ENCODE data around the gene FOXP1. TPM values are rescaled to one million over a fixed set of nuclear protein-coding genes. Genes with fewer than 3 reads are reported as not detected.

FOXP1 gene
- total and polyA plus RNA-seq, 2 of the 13 experiments (the other 11 are each of a cell fraction or from before 2014, with no cell fraction given): 40.4 to 59.0 TPM

GRCh38 chr3:71208211-71209095, 375.1 kb downstream of the FOXP1 start (continued):
- no peak for TF ChIP-seq EZH2 (conservative IDR thresholded peaks at IDR 0.05; ENCODE audit: low read depth, low read length)
- no peak for TF ChIP-seq ETV6 (CRISPR knock-in tag; conservative IDR thresholded peaks at IDR 0.05)
- peak; percentile 79 for TF ChIP-seq ZNF564 (CRISPR knock-in tag; IDR thresholded peaks at IDR 0.05)
- no peak for TF ChIP-seq ZMAT5 (CRISPR knock-in tag; IDR thresholded peaks at IDR 0.05; ENCODE audit: borderline replicate concordance, low read depth)
- TF ChIP-seq RBFOX2 (IDR thresholded peaks at IDR 0.05; ENCODE audit: low read depth, low read length): no peak; the same call in 1 of the 2 replicates
- 0 out of 2 replicates have a peak, but pooled peaks have one; percentile 56 for TF ChIP-seq ATF7-NPFF (CRISPR knock-in tag; IDR thresholded peaks at IDR 0.05; ENCODE audit: low read depth)
- TF ChIP-seq NPAS2 (CRISPR knock-in tag; IDR thresholded peaks at IDR 0.05; ENCODE audit: borderline replicate concordance): no peak
- no peak for TF ChIP-seq RAD51 (IDR thresholded peaks at IDR 0.05; ENCODE audit: borderline replicate concordance)
- peak; percentile 83 for TF ChIP-seq SIX4 (CRISPR knock-in tag; IDR thresholded peaks at IDR 0.05)
- TF ChIP-seq ZNF468 (CRISPR knock-in tag; IDR thresholded peaks at IDR 0.05): no peak
- no peak for TF ChIP-seq GMEB1 (CRISPR knock-in tag; IDR thresholded peaks at IDR 0.05; ENCODE audit: borderline replicate concordance)
- TF ChIP-seq ZNF136 (CRISPR knock-in tag; IDR thresholded peaks at IDR 0.05; ENCODE audit: low read depth): no peak
- peak; percentile 88 for TF ChIP-seq ZSCAN30 (CRISPR knock-in tag; IDR thresholded peaks at IDR 0.05)
- no peak for TF ChIP-seq ZNF83 (CRISPR knock-in tag; IDR thresholded peaks at IDR 0.05; ENCODE audit: borderline replicate concordance)
- TF ChIP-seq CEBPG (CRISPR knock-in tag; IDR thresholded peaks at IDR 0.05): peak; percentile 67
- no peak for TF ChIP-seq ZSCAN20 (CRISPR knock-in tag; IDR thresholded peaks at IDR 0.05; ENCODE audit: borderline replicate concordance)
- no peak; the same call in 1 of the 2 replicates for TF ChIP-seq ZNF333 (CRISPR knock-in tag; IDR thresholded peaks at IDR 0.05; ENCODE audit: borderline replicate concordance)
- no peak for TF ChIP-seq NFIB (CRISPR knock-in tag; IDR thresholded peaks at IDR 0.05; ENCODE audit: borderline replicate concordance)
- no peak for TF ChIP-seq ZNF619 (CRISPR knock-in tag; IDR thresholded peaks at IDR 0.05)
- peak; percentile 85 for TF ChIP-seq ZNF362 (CRISPR knock-in tag; IDR thresholded peaks at IDR 0.05; ENCODE audit: borderline replicate concordance)
- TF ChIP-seq ARID2 (CRISPR knock-in tag; IDR thresholded peaks at IDR 0.05; ENCODE audit: borderline replicate concordance): peak; percentile 88; the same call in 1 of the 2 replicates
- TF ChIP-seq NFKBIZ (CRISPR knock-in tag; IDR thresholded peaks at IDR 0.05): no peak; the same call in 1 of the 2 replicates
- peak; percentile 79; the same call in 1 of the 2 replicates for TF ChIP-seq HOXA9 (CRISPR knock-in tag; IDR thresholded peaks at IDR 0.05; ENCODE audit: borderline replicate concordance)
- peak; percentile 89 to 90; a peak in 3 of 4 replicates for TF ChIP-seq EP300 (IDR thresholded peaks at IDR 0.05; ENCODE audit: low read depth in 2 of 2, low read length in 2 of 2)
- peak; percentile 94 for TF ChIP-seq EP300 (CRISPR knock-in tag; IDR thresholded peaks at IDR 0.05; ENCODE audit: borderline replicate concordance)
- no peak for TF ChIP-seq ZNF326 (CRISPR knock-in tag; IDR thresholded peaks at IDR 0.05; ENCODE audit: borderline replicate concordance)
- no peak for TF ChIP-seq ZNF282 (IDR thresholded peaks at IDR 0.05; ENCODE audit: partially characterized antibody)
- TF ChIP-seq GABPB1 (CRISPR knock-in tag; IDR thresholded peaks at IDR 0.05): no peak; the same call in 1 of the 2 replicates
